CD4-positive, alpha-beta T cell treated with Interferon alpha-2 for 1 hour (primary cell): ENCODE data around the gene MMP15.
"Not testable (repeated sequence)": the region's sequence is repeated elsewhere in the genome, so short reads cannot be mapped to it uniquely, and the experiment has no call there.

Source experiments
- DNase-seq, 2 donors: peaks; one replicate each; pipeline ENCODE4 v3.0.0-alpha.2; 2020 to 2022

MMP15 gene

DNA sequence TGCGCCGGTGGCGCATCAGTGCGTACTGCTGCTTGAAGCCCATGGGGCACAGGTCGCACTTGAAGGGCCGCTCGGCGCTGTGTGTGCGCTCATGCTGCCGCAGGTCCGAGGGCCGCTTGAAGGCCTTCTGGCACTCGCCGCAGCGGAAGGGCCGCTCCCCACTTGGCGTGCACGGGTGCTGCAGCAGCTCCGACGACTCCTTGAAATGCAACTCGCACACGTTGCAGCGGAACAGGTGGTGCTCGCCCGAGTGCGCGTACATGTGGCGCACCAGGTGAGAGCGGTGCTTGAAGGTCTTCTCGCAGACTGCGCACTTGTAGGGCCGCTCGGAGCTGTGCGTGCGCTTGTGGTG is 28.4 kb upstream of the MMP15 start:
- no peak for DNase-seq

- no peak for DNase-seq
Measured at GRCh38 chr16:57997528-57998265, 27.9 kb upstream of the MMP15 start.

DNA sequence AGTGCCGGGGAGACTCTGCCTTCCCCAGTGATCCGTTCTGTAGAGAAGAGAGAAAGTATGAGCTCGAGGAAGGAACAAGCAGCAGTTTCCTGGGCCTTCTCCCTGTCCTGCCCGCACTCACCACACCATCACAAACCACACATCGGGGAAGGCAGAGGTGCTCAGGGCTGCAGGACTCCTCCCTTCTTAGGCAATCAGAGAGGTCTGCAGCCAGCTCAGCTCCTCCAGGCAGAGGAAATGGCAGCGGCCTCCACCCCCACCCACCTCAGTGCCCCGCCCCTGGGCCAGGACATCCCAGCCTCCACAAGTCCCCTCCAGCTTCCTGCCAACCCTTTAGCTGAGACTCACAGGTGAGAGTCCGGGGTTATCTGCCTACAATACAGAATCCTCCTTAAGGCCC is 27.1 kb upstream of the MMP15 start:
- DNase-seq, result peak; percentile 50 to 72

- DNase-seq, result no peak
Measured at GRCh38 chr16:57998992-57999365, 26.6 kb upstream of the MMP15 start.

- DNase-seq, result peak in 1 of 2 donors; percentile 49
Measured at GRCh38 chr16:57999366-57999970, 26.1 kb upstream of the MMP15 start.

DNA sequence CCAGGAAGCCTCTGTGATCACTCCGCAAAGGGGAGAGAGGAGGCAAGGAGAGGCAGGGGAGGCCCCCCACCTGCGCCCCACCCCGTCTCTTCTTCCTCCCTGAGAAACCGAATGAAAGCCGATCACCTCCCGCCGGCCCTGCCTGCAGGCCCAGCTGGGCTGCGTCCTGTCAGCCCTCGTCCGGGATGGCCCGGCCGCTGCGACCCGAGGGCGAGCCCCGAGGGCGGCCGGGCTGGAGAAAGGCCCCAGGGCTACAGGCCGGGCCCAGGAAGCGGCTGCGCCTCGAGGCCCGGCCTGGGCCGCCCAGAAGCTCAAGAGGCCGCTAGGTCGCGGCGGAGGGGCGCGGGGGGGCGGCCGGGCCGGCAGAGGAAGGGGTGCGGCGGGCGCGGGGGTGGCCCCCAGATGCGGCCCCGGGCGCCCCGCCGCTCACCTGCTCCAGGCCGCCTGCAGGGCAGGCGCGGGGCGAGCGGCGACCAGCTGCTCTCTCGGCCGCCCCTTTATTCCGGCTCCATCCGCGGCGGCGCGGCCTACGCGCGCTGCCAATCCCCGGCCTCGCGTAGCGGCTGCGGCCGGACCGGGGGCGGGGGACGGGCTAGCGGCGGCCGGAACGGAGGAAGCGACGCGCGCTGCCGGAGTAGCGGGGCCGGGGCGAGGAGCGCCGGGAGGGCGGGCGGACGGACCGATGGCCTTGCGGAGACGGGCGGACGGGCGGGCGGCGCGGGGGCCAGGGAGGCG is 25.4 kb upstream of the MMP15 start, which contains the start of gene ZNF319:
ZNF319 (minus strand) TSS at position 702 of the 735 bp plus-strand sequence. CDS start 2,407 bp downstream, outside the sequence.
- peak in 1 of 2 donors; percentile 26 for DNase-seq

DNA sequence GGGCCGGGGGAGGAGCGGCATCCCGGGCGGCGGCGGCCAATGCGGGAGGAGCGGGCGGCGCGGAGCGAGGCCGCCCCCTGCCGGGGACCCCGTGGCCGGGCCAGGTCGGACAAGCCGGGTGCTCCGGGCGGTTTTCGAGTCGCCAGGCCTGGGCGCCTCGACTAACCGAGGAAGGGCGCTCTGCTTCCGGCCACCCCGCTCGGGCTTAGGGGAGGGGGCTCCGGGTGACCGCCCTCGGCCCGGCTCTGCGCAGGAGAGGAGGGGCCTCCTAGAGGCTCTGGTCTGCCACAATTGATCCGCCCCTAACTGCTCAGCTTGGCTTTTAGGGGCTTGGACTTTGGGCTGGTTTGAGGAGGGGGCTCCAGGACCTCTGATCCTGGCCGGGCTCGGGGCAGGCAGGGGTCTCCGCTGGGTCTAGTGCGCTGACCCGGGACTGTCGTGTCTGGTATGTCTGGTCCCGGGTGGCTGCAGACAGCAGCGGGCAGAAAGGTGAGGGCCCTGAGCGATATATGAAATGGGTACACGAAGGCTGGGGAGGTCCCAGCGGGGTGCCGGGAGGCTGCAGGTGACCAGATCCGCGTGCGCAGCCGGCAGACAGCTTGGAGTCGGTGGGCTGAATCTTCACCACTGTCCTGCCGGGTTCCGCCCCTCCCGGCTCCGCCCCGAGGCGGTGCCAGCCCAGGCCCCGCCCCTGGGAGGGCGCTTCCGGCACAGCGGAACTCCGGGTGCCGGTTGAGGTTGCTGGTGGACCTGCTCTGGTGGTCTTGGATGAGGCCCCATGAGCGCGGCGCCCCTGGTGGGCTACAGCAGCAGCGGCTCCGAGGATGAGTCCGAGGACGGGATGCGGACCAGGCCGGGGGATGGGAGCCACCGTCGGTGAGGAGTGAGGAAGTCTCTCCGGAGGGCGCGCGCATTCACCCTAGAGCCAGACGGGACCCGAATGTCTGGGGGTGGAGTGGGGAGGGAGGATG is 24.6 kb upstream of the MMP15 start, which contains the start of gene USB1:
USB1 (plus strand) TSS at position 702 of the 971 bp plus-strand sequence; CDS start at position 779, 77 bp downstream.
- DNase-seq, result peak; percentile 84 to 89

DNA sequence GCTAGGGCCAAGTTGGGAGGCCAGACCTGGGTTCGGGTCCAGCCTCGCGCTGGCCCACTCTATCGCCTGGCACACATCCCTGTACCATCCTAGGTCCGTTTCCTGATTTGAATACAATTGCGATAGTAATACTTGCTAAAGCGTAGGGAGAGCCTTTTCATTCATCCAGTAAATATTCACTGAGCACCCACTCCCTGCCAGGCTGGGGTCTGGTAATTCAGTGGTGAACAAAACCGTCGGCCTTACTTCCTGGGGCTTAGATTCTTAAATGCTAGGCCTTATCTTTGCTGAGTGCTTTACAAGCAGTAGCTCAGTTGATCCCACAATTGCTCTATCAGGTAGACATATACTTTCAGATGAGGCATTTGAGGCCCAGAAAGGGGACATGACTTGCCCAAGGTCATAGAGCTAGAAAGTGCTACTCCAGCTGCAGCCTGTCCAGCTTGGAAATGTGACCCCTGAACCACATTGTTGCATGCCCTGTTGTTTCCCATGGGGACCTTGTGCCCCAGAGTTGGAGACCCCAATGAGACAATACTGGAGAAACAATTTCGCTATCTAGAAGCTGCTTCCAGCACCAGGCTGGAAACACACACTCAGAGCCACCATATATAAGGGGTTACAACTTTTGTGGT is 23.7 kb upstream of the MMP15 start:
- DNase-seq, result no peak

GRCh38 chr16:58002416-58002800 is 23.1 kb upstream of the MMP15 start:
- no peak for DNase-seq

DNA sequence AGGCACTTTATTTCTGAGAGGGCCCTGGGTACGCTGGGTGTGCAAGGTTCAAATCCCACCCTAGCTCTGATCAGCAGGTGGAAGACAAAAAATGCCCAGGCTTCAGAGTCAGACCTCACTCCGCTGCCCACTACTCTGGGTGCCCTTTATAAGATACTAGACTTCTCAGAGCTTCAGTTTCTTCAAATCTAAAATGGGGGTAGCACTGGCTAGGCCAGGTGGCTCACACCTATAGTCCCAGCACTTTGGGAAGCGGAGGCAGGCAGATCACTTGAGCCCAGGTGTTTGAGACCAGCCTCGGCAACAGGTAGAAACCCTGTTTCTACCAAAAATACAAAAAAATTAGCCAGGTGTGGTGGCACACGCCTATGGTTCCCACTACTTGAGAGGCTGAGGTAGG is 22.6 kb upstream of the MMP15 start:
- DNase-seq, result no peak

DNA sequence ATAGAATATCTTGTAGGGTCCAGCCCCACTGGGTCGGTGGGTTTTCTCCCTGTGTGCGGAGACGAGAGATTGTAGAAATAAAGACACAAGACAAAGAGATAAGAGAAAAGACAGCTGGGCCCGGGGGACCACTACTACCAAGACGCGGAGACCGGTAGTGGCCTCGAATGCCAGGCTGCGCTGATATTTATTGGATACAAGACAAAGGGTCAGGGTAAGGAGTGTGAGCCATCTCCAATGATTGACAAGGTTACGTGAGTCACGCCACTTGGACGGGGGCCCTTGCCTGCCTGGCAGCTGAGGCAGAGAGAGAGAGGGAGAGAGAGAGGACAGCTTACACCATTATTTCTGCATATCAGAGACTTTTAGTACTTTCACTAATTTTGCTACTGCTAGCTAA is 20.8 kb upstream of the MMP15 start:
- not testable (repeated sequence) for DNase-seq

DNA sequence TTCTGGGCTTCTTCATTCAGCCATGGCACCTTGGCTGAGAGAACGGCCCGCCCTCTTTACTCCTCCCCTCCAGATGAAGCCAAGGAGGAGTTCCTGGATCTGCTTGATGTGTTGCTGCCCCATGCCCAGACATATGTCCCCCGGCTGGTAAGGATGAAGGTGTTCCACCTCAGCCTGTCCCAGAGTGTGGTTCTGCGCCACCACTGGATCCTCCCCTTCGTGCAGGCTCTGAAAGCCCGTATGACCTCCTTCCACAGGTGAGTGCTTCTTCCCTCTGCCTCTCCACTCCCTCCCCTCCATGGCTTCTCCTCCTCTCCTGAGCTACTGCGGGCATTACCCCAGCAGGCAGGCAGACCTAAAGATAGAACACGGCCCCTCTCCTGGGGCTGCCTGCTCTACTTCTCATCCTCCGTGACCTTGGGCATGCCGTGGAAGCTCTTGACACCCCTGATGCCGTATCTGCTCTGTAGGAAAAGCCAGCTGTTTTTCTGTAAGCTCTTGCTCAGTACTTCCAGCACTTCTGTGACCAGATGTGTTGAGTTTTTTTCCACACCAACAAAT is 15.6 kb upstream of the MMP15 start:
- no peak for DNase-seq

DNA sequence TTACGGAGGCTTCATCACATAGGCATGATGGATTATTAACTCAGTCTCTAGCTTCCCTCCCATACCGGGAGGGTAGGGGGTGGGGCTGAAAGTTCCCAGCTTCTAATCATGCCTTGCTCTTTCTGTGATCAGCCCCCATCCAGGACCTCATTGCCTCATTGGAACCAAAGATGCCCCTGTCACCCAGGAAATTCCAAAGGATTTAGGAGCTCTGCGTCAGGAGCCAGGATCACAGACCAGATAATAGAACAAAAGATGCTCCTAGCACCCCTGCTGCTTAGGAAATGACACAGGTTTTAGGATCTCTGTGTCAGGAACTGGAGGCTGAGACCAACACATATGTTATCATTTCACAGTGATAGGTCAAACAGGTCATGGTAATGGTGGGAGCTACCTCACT is 14.7 kb upstream of the MMP15 start:
- DNase-seq, result no peak

DNA sequence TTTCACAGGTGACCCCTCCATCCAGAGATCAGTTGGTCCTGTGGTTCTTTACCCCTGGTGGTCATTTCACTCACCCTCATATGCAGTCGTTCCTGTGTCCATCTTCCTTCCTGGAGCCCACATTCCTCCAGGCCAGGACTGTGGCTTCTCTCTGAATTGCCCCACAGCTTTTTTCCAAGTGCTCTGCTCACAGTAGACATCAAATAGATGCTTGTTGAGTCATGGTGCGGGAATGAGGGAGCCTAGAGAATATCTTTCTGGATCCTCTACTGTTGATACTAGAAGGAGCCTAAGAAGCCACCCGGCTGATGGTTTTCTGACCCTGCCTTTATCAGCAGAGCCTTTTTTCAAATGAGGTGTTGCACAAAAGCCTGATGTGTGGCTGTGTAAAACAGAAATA is 13.9 kb upstream of the MMP15 start:
- DNase-seq, result no peak

DNA sequence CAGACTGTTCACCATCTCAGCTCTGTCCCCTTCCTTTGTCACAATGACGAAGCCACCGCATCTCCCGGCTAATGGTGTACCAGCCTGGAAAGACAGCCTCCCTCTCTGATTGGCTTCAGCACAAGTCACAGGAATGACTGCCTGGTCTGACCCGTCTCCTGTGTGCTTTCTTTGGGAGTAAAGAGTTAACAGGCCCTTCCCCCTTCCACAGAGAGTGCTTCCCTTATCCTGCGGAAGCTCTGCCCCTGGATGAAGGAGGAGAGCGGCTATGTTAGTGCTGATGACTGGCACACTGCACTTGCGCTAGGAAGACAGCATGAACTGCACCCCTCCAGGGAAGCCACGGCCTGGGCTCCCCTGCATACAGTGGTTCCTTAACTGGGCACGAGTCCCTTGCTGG is 13.1 kb upstream of the MMP15 start:
- no peak for DNase-seq

GRCh38 chr16:58013201-58013956 is 12.2 kb upstream of the MMP15 start:
- DNase-seq, result no peak

GRCh38 chr16:58016840-58017446 is 8.6 kb upstream of the MMP15 start:
- no peak for DNase-seq

DNA sequence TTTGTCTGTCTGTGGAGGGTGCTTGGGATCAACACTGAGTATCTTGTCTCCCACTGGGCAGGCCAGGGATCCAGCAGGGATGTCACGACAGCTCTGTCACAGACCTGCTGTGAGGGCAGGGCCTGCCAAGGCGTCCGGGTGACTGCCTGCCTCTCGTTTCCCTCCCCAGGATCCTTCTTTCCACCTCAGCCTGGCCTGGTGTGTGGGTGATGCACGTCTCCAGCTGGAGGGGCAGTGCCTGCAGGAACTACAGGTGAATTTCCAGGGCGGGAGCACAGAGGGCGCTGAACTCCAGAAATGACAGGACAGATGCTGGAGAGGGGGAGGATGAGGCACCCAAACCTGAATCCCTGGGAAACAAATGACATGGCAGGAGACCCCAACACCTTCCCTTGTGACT is 6.8 kb upstream of the MMP15 start:
- DNase-seq, result no peak

DNA sequence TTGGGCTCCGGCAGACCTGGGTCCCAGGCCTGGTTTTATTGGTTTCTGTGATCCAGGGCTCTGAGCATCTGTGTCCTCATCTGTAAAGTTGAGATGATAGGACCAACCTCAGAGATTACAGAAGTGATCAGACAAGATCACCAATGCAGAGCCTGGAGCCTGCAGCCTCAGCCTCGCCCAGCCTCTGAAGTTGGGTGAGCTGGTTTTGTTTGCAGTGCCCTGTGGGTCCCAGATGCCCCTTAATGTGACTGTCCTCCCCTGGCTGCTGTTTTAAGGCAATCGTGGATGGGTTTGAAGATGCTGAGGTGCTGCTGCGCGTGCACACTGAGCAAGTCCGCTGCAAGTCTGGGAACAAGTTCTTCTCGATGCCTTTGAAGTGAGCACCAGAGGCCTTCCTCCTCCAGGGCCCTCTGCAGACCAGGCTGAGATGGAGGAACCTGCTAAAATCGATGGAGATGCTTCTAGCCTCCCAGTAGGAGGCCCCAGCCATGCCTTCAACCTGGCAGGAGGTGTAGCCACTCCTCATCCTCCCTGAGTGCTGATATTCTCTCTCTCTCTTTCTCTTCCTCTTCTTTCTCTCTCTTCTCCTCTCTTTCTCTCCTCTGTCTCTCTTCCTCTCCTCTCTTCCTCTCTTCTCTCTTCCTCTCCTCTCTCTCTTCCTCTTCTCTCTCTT is 5.6 kb upstream of the MMP15 start:
- DNase-seq, result no peak
